NCI-H2081 (cell line): ENCODE results near the gene CNOT6.
"Not testable (repeated sequence)": the region's sequence is repeated elsewhere in the genome, so short reads cannot be mapped to it uniquely, and the experiment has no call there.

Experiments
- DNase-seq, 2 experiments: peaks; one replicate each; lab custom pipeline; 2025; lab: John Stamatoyannopoulos, UW

Gene CNOT6

DNA sequence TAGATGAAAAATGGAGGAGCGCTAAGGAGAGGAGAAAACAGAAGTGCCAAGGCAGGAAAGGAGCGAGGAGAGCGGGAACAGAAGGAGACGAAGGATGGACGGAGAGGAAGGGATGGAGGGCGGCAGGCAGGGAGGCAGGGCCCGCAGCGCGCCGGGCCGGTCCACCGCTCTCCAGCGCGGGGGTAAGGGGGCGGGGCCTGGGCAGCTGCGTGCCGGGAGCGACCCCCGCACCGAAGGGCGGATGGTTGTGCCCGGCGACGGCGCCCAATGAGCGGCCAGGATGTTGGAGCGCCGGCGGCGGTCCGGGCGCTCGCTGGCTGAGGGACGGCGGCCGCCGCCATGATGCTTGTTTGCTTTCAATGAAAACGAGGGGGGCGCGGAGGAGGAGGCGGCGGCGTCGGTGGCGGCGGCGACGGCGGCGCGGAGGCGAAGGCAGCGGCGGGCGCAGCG, at the start of gene CNOT6:
Gene CNOT6 (plus strand): TSS at position 320 of the 450 bp plus-strand sequence. CDS start 34,898 bp downstream, outside the sequence.
- peak; percentile 91 to 94 for DNase-seq

DNA sequence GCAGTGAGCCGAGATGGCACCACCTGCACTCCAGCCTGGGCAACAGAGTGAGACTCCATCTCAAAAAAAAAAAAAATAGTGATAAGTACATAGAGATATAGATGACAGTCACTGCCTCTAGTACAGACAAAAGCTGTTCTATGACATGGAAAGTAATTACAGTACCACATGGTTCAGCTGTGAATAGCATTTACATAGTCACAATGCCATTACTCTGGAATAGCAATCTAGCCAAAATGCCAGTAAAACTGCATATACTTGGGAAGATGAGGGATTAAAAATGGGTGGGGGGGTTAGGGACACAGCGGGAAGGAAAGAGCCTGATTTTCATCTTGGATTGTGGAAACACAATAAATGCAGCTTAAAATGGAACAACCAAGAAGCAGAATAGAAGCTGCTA, 39.4 kb upstream of the CNOT6 start:
- no peak for DNase-seq

- DNase-seq, result no peak
Measured at GRCh38 chr5:180455872-180456271, 38.3 kb upstream of the CNOT6 start.

- no peak for DNase-seq
Measured at GRCh38 chr5:180456792-180457191, 37.4 kb upstream of the CNOT6 start.

GRCh38 chr5:180458852-180459673, 35.1 kb upstream of the CNOT6 start:
- DNase-seq, result not testable (repeated sequence)

DNA sequence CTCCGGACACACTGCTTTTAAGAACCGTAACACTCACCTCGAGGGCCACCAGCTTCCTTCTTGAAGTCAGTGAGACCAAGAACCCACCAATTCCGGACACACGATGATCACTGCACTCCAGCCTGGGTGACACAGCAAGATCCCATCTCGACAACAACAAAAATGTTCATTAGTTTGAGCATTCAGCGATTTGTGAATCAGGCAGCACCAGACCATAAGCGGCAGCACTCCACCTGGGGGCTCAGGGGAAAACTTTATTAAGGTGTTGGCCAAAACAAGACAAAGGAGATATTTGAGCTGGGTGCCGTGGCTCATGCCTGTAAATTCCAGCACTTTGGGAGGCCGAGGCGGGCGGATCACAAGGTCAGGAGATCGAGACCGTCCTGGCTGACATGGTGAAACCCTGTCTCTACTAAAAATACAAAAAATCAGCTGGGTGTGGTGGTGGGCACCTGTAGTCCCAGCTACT, 34.5 kb upstream of the CNOT6 start:
- not testable (repeated sequence) for DNase-seq

- DNase-seq, result no peak
Measured at GRCh38 chr5:180460834-180461233, 33.3 kb upstream of the CNOT6 start.

GRCh38 chr5:180461303-180461702, 32.9 kb upstream of the CNOT6 start:
- no peak for DNase-seq

- no peak for DNase-seq
Measured at GRCh38 chr5:180463216-180463900, 30.8 kb upstream of the CNOT6 start.

DNA sequence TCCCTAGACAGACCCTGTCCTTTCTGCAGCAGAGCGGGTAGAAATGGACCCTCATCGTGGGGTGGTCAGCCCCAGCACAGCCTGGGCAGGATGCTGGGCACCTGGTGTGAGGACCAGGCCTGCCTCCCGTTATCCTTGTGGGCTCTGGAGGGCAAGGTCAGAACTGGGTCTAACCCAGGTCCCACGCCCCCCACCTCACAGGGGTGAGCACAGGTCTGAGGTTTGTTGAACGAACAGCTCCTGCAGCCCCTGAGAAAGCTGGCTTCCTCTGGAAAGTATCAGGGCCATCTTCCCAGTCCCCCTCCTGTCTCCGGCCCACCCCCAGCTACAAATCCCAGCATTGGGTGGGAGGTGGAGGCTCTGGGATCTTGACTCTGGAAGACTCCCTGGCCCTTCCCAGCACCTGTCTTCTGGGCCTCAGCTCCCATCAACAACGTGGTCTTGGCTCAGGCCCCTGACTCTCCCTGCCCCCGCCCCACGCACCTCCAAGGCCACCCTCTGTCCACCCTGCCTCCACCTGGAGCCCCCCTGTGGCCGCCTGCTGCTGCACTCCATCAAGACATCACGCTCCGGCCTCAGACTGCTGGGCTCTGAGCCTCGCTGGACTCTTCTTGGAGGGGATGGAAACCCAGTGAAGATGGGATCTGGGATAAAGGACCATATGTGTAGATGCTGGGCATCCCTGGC, 30.1 kb upstream of the CNOT6 start:
- no peak for DNase-seq

DNA sequence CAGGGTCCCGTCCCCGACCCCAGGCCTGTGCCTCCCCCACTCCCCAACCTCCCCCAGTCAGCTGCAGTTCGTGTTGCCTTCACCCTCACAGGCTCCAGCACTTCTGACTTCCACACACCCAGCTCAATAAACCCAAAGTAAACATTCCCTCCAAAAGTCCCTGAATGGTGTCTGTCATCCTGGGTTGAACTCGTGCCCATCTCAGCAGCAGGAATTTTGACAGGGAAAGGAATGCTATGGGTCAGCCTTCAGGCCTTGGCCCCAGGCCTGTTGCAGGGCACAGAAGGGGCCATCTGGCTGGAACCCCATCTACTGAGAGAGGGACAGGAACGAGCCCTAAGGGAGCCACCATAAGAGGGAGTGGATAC, 29.6 kb upstream of the CNOT6 start:
- no peak for DNase-seq

DNA sequence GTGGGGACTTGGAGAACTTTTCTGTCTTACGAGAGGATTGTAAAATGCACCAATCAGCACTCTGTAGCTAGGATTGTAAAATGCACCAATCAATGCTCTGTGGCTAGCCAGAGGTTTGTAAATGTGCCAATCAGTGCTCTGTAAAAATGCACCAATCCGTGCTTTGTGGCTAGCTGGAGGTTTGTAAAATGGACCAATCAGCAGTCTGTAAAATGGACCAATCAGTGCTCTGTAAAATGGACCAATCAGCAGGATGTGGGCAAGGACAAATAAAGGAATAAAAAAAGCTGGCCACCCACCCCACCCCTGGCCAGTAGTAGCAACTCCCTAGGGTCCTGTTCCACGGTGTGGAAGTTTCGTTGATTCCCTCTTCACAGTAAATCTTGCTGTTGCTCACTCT, 29.1 kb upstream of the CNOT6 start:
- not testable (repeated sequence) for DNase-seq

DNA sequence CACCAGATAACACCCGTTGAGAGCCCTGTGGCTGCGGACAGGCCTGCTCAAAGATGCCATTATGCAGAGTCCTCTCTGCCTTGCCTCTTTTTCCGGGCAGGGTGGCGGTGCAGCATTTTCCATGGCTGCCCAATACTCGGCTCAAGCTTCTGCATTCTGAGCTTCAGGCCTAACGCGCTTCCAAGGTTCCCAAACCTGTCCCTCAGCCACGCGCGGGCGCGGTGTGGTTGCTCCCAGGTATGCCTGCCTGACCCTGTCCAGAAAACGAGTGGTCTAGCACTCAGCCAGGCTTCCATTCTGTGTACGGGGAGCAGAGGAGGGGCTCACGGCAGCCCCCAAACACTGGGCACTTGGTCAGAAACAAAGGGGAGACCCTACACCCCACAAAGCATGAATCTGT, 27.9 kb upstream of the CNOT6 start:
- DNase-seq, result no peak

- DNase-seq, result no peak
Measured at GRCh38 chr5:180467028-180467975, 26.9 kb upstream of the CNOT6 start.

- DNase-seq, result no peak
Measured at GRCh38 chr5:180467989-180468731, 26.0 kb upstream of the CNOT6 start.

DNA sequence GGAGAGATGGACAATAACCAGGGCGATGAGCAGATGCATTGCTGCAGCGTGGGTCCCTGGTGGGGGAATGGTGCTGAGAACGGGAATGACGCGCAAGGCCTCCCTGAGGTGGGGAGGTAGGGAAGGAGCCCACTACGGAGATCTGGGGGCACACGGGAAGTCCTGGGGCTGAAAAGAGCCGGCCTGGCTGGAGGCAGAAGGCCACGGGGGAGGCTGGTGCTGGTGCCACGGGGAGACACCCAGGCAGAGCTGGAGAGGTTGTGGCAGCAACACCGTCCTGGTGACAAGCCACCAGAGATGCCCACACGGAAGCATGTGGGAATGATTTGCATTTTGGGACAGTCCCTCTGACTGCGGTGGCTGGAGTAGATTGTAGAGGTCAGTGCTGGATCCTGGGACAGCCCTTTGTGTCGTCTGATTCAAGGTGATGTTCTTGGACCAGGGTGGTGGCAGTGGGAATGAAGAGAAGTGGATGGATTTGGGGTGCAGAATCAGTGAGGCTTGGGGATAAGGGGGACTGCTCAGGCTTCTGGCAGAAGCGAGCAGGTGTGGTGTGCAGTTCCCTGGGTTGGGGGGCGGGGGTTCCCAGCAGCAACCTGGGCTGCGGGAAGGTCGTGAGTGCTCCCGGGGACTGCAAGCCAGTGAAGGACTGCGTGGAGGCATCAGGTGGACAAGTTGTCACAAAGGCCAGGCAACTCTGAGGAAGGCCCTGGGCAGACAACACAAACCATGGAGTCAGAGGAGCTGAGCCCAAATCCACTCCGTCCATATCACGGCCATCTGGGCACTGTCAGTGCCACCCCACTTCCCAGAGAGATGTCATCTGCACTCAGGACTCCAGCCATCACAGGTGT, 25.2 kb upstream of the CNOT6 start:
- no peak for DNase-seq

DNA sequence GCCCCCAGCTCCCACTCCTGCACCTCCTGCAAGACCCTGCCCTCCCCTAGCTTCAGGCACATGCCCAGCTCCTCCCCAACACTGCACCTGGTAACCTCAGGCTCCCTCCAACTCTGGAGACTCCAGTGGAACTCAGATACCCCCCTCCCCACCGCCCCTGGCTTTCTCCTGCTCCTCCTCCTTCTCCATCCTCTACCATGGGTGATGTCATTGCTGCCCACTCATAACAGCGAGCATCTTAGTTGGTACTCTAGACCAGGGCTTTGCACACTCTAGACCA, 24.7 kb upstream of the CNOT6 start:
- DNase-seq, result no peak

DNA sequence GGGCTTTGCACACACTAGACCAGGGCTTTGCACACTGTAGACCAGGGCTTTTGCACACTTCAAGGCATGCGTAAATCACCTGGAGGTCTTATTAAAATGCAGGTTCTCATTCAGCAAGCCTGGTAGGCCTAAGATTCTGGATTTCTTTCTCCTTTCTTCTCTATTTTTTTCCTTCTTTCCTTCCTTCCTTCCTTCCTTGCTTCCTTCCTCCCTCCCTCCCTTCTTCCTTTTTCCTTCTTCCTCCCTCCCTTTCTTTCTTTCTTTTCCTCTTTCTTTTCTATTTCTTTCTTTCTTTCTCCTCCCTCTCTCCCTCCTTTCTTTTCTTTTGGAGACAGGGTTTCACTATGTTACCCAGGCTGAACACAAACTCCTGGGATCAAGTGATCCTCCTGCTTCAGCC, 24.3 kb upstream of the CNOT6 start:
- no peak for DNase-seq

GRCh38 chr5:180470361-180470760, 23.8 kb upstream of the CNOT6 start:
- no peak for DNase-seq

DNA sequence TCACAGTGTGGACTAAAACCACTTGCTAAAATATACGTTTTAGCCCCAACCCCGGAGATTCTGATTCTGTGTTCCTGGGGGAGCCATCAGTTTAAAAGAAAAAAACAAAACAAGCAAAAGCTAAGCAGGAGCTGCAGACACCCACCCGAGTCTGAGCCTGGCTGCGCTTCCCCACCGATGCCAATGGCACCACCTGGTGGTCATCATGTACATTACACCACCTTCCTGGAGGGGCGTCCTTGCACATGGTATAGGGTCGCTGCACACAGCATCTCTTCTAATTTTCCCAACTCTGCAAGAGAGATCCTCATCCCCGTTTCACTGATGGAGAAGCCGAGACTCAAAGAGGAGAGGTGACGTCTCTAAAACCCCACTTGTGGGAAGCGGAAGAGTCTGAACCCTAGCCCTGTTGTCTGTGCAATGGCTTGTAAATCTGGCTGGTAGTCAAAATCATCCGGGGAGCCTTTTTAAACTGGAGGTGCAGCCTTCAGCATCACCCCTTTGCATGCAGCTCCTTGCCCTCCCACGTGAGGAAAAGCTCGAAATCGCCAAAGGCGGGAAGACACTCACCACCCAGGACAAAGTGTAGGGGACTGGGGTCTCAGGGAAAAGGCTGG, 23.1 kb upstream of the CNOT6 start:
- DNase-seq, result peak; percentile 20 to 21
